Measurements from ENCODE around the gene SPEF1.

DNA sequence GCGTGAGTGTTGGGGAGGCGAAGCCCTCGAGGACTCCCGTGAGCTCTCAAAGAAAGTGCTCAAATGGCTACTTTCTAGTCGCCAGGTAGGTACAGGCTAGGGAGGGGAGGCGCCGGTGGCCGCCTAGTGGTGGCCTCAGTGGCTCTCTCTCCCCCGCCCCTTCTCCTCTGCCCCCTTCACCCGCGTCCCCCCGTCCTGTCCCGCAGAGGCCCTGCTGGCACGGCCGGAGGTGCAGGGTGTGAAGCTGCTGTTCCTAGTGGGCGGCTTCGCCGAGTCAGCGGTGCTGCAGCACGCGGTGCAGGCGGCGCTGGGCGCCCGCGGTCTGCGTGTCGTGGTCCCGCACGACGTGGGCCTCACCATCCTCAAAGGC is 30.0 kb downstream of the SPEF1 start:
- TF ChIP-seq, protein P1, sequence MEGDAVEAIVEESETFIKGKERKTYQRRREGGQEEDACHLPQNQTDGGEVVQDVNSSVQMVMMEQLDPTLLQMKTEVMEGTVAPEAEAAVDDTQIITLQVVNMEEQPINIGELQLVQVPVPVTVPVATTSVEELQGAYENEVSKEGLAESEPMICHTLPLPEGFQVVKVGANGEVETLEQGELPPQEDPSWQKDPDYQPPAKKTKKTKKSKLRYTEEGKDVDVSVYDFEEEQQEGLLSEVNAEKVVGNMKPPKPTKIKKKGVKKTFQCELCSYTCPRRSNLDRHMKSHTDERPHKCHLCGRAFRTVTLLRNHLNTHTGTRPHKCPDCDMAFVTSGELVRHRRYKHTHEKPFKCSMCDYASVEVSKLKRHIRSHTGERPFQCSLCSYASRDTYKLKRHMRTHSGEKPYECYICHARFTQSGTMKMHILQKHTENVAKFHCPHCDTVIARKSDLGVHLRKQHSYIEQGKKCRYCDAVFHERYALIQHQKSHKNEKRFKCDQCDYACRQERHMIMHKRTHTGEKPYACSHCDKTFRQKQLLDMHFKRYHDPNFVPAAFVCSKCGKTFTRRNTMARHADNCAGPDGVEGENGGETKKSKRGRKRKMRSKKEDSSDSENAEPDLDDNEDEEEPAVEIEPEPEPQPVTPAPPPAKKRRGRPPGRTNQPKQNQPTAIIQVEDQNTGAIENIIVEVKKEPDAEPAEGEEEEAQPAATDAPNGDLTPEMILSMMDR (conservative IDR thresholded peaks at IDR 0.05; ENCODE audit: low read depth, low read length), result no peak
- TF ChIP-seq POLR2A (IDR thresholded peaks at IDR 0.05; ENCODE audit: low read depth, low read length) (no peak), MAZ (IDR thresholded peaks at IDR 0.05; ENCODE audit: borderline replicate concordance, low read depth, low read length) (no peak), MXI1 (IDR thresholded peaks at IDR 0.05; ENCODE audit: borderline replicate concordance, low read depth, low read length) (no peak), CHD1 (IDR thresholded peaks at IDR 0.05; ENCODE audit: low read depth, low read length) (no peak), MAFK (IDR thresholded peaks at IDR 0.05; ENCODE audit: low read depth, low read length) (no peak), SMC3 (IDR thresholded peaks at IDR 0.05; ENCODE audit: low read depth, low read length) (no peak), RAD21 (IDR thresholded peaks at IDR 0.05; ENCODE audit: low read length) (no peak), RCOR1 (IDR thresholded peaks at IDR 0.05; ENCODE audit: insufficient replicate concordance, low read length) (no peak)
- TF ChIP-seq, protein P2, sequence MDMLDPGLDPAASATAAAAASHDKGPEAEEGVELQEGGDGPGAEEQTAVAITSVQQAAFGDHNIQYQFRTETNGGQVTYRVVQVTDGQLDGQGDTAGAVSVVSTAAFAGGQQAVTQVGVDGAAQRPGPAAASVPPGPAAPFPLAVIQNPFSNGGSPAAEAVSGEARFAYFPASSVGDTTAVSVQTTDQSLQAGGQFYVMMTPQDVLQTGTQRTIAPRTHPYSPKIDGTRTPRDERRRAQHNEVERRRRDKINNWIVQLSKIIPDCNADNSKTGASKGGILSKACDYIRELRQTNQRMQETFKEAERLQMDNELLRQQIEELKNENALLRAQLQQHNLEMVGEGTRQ (IDR thresholded peaks at IDR 0.05; ENCODE audit: low read depth, low read length), result no peak

All from IMR-90 (cell line).